Pancreas (tissue), 10 donors: ENCODE measurements around the gene AMBP. TPM values are rescaled to one million over a fixed set of nuclear protein-coding genes. Genes with fewer than 3 reads are reported as not detected.
A peak's percentile ranks its signal among the peaks of the same experiment; 100 is the strongest.

ENCODE experiments used
- ATAC-seq, 4 donors: fragments of 200-7000 bp; cut with Tn5 transposase; one replicate each; pipeline versions ENCODE4 v1.8.0 to v1.9.1; 2020; ENCODE audit warnings: mild to moderate bottlenecking in 4 of 4, moderate library complexity in 4 of 4
- DNase-seq, 6 donors: peaks; one replicate each; pipeline ENCODE4 v3.0.0-alpha.2; 2020
- FAIRE-seq: peaks from 2 replicates; lab custom pipeline; 2012; peaks lifted over from hg19 to GRCh38; lab: Jason Lieb, UNC
- H3K27ac ChIP-seq, 4 donors: fragments of 200-600 bp; sonication (generic); 1 replicate in 3 of 4; 2 replicates in 1 of 4; pipeline versions ENCODE4 v1.5.0 to v1.8.0; 2020
- H3K27me3 ChIP-seq, 4 donors: fragments of 200-600 bp; one replicate each; pipeline ENCODE4 v1.8.0; 2021
- H3K36me3 ChIP-seq, 3 donors: fragments of 200-600 bp; sonication (generic) in 1 of 3; one replicate each; pipeline versions ENCODE4 v1.5.0 to v1.8.0; 2020 to 2021
- H3K4me1 ChIP-seq, 3 donors: fragments of 200-600 bp; one replicate each; pipeline ENCODE4 v1.8.0; 2021
- H3K4me3 ChIP-seq, 4 donors: fragments of 200-600 bp; sonication (generic) in 2 of 4; one replicate each; pipeline versions ENCODE4 v1.5.0 to v1.8.0; 2020 to 2021
- H3K9me3 ChIP-seq, 4 donors: fragments of 200-600 bp; one replicate each; pipeline ENCODE4 v1.8.0; 2021
- WGBS, 2 donors: extraction: QIAGEN DNeasy Blood & Tissue Kit; methylation state at CpG; one replicate each; pipeline ENCODE4 v1.1.7; 2013; 5-methylcytosine and 5-hydroxymethylcytosine counted together
- intact Hi-C, 3 donors: fragments of 100-400 bp; cut with DNase I; formaldehyde crosslinking; loops; one replicate each; pipeline versions ENCODE4 v1.11.1 to v1.14.2; 2022
- polyA plus RNA-seq, 2 donors: library from polyadenylated mRNA; stranded (reverse); fragments of 200-250 nt; gene quantifications; one replicate each; pipeline ENCODE4 v1.2.3, GENCODE V29; 2013
- total RNA-seq, 6 donors: library from RNA; stranded (reverse); fragmentation: NEBNext Ultra II Directional in 4 of 6; extraction: Animal tissue kit (Norgen Biotek cat#: 25700) in 4 of 6; gene quantifications; one replicate each; pipeline versions ENCODE4 v1.2.1 to v1.2.4, GENCODE V29; 2021 to 2023
- TF ChIP-seq, protein P1 (sequence below), 4 donors: fragments of 200-600 bp; sonication (generic) in 3 of 4; IDR thresholded peaks; one replicate each; pipeline versions ENCODE4 v1.5.0 to v1.8.0; 2021; ENCODE audit warnings: antibody characterized with exemption in 4 of 4
- donor health status: healthy with polysubstance abuse.
- donor health status: DM: no; HTN: no; CAD: no; lungs with moderate emphysema.
- donor health status: DM: no; HTN: no; CAD: no.
- donor health status: control.
- donor health status: control.
- donor health status: Bipolar disorder and iron deficiency.
- donor health status: DM: yes; HTN: yes; CAD: no.
- donor health status: DM: no; HTN: no; CAD: no.
- donor health status: DM: no; HTN: no; CAD: no.
- donor health status: DM: yes; HTN: yes; CAD: no.

AMBP gene
- total and polyA plus RNA-seq, 8 donors = 62.7 to 370 (median 102) TPM

DNA sequence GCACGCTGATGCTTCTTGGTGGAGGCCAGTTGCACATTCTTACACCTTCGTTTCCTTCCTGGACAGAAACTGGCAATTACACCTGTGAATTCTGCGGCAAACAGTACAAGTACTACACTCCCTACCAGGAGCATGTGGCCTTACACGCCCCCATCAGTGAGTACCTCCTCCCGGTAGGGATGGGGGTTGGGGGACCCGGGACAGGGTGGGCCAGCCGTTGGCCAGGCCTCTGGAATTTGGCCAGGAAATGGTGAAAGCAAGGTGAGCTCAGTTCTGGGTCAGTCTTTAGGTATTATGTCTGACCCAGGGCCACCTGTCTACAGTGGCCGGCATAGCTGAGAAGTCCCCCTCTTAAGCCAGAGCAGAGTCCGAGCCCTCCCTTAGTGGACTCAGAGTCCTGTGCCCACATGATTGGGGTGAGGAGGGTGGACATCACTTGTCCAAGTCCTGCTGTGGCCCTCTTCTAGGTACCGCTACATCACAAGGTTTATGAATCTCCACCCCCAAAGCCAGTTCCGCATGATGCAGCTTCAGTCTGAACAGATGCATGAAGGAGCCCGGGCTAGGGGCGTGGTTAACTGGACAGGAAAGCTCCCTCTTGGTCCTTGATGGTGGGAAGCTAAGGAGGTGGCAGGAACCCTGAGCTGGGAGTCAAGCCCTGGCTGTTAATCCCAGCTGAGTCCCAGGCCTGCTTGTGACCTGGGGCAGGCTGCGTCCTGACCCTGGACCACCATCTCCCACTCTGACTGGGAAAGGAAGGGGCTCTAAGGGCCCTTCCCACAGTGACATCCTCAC is 61.3 kb downstream of the AMBP start:
- H3K36me3 ChIP-seq = peaks cover 0 to 7% (median 0%) of the 10 kb centered on the region in 3 donors
- H3K27ac ChIP-seq = no peak overlapping the region
- H3K9me3 ChIP-seq = peaks cover 0 to 2% (median 0%) of the 10 kb centered on the region in 4 donors
- intact Hi-C loops = no loop called here
- DNase-seq (peak in 2 of 6 donors; percentile 11 to 32), ATAC-seq (no peak), FAIRE-seq (no peak)
- TF ChIP-seq, protein P1, sequence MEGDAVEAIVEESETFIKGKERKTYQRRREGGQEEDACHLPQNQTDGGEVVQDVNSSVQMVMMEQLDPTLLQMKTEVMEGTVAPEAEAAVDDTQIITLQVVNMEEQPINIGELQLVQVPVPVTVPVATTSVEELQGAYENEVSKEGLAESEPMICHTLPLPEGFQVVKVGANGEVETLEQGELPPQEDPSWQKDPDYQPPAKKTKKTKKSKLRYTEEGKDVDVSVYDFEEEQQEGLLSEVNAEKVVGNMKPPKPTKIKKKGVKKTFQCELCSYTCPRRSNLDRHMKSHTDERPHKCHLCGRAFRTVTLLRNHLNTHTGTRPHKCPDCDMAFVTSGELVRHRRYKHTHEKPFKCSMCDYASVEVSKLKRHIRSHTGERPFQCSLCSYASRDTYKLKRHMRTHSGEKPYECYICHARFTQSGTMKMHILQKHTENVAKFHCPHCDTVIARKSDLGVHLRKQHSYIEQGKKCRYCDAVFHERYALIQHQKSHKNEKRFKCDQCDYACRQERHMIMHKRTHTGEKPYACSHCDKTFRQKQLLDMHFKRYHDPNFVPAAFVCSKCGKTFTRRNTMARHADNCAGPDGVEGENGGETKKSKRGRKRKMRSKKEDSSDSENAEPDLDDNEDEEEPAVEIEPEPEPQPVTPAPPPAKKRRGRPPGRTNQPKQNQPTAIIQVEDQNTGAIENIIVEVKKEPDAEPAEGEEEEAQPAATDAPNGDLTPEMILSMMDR (IDR thresholded peaks at IDR 0.05) = no peak
- no peak overlapping the region for H3K4me3 ChIP-seq
- WGBS, 2 donors = 93 to 95% methylated on average over 14 of the region's 14 CpGs
- H3K27me3 ChIP-seq = no peaks in the 10 kb centered on the region
- H3K4me1 ChIP-seq = no peaks in the 10 kb centered on the region

DNA sequence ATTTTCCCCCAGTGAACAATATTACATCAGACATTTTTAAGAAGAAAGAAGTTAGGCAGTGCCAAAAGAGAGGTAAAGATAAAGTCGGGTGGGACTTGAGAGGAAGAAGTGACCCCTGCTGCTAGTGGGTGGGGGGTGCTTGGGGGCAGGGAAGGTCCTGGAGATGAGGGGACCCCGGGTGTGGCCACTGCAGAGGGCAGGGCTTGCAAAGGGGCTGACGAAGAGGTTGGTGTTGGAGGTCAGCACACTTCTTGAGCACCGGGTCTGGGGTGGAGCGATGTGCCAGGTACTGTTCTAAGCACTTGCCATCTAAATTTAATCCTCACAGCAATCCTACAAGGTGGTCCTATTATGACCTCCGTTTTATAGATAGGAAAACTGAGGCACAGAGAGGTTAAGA is 62.0 kb downstream of the AMBP start:
- H3K9me3 ChIP-seq = peaks cover 0 to 2% (median 0%) of the 10 kb centered on the region in 4 donors
- no peaks in the 10 kb centered on the region for H3K4me1 ChIP-seq
- 82 to 87% methylated on average over 6 of the region's 6 CpGs for WGBS, 2 donors
- TF ChIP-seq, protein P1 (IDR thresholded peaks at IDR 0.05) = no peak
- H3K4me3 ChIP-seq = no peak overlapping the region
- ATAC-seq = no peak
- H3K27ac ChIP-seq = no peak overlapping the region
- no peak for FAIRE-seq
- peaks cover 0 to 15% (median 0%) of the 10 kb centered on the region in 3 donors for H3K36me3 ChIP-seq
- H3K27me3 ChIP-seq = no peaks in the 10 kb centered on the region
- intact Hi-C loops = no loop called here
- DNase-seq = peak in 2 of 6 donors; percentile 14 to 35

DNA sequence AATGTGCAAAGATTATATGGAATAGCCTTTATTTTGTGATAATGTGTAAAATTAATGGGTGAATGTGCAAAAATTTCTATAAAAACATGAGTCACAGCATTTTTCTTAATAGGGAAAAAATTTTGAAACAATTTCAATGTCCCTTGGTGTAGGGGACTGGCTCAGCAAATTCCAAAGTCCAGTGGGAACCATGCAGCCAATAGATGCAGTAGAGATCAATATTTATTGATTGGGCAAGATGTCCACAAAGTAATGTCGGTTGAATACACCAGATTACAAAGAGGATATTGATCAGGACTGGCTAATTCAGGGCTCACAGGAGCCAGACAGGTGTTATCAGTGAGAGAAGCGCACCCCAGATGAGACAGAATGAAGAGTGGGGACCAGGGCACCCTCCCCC is 62.5 kb downstream of the AMBP start:
- WGBS, 2 donors = 56 to 60% methylated on average over 2 of the region's 2 CpGs

DNA sequence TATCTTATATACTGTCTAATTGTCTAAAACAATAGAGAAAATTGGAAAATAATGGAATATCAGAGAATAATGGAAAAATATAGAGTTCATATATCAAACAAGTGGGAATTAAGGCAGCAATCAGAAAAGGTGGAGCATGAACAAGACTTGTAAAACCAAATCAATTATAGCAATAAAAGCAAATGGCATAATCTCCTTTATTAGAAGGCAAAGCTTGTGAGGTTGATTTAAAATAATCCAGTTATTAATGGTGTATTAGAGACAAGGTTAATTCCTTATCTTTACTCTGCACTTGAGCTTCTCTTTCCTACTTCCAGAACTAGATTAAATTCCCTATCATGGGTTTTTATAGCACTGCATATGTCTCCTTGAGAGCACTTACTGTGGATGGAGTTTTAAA is 64.1 kb downstream of the AMBP start:
- ATAC-seq = no peak
- intact Hi-C loops = no loop called here
- Histone ChIP-seq H3K27ac (no peak overlapping the region), H3K4me3 (no peak overlapping the region), H3K4me1 (no peaks in the 10 kb centered on the region), H3K9me3 (no peaks in the 10 kb centered on the region), H3K27me3 (no peaks in the 10 kb centered on the region), H3K36me3 (peaks cover 0 to 17% (median 0%) of the 10 kb centered on the region in 3 donors)
- FAIRE-seq = no peak
- no peak for DNase-seq
- TF ChIP-seq, protein P1 (IDR thresholded peaks at IDR 0.05) = no peak

More for the DNA sequence above, 62.5 kb downstream of the AMBP start:
- intact Hi-C loops = no loop called here
- H3K36me3 ChIP-seq = peaks cover 0 to 17% (median 0%) of the 10 kb centered on the region in 3 donors
- TF ChIP-seq, protein P1 (IDR thresholded peaks at IDR 0.05) = no peak
- DNase-seq = no peak
- no peaks in the 10 kb centered on the region for H3K27me3 ChIP-seq
- no peak overlapping the region for H3K4me3 ChIP-seq
- H3K27ac ChIP-seq = no peak overlapping the region
- H3K9me3 ChIP-seq = peaks cover 0 to 1% (median 0%) of the 10 kb centered on the region in 4 donors
- ATAC-seq = no peak
- no peaks in the 10 kb centered on the region for H3K4me1 ChIP-seq
- FAIRE-seq = no peak

DNA sequence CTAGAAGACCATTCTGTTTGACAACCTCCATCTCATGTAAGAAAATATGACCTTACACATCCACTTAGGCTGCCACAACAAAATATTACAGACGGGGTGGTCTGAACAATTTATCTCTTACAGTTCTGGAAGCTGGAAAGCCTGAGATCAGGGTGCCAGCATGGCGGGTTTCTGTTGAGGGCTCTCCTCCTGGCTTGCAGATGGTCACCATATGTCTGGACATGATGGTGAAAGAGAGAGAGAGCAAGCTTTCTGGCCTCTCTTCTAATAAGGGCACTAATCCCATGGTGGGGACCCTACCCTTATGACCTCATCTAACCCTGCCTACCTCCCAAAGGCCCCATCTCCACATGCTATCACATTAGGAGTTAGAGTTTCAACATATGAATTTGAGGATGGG is 66.0 kb downstream of the AMBP start:
- H3K27ac ChIP-seq = no peak overlapping the region
- DNase-seq (peak in 1 of 6 donors; percentile 8), ATAC-seq (no peak), FAIRE-seq (no peak)
- intact Hi-C loops = no loop called here
- H3K36me3 ChIP-seq = peaks cover 0 to 9% (median 0%) of the 10 kb centered on the region in 3 donors
- H3K9me3 ChIP-seq = no peaks in the 10 kb centered on the region
- WGBS, 2 donors = 86 to 90% methylated on average over 2 of the region's 2 CpGs
- no peaks in the 10 kb centered on the region for H3K4me1 ChIP-seq
- no peak overlapping the region for H3K4me3 ChIP-seq
- TF ChIP-seq, protein P1 (IDR thresholded peaks at IDR 0.05) = no peak
- H3K27me3 ChIP-seq = no peaks in the 10 kb centered on the region
